ELR (cell line): ENCODE measurements around the gene TCIRG1.

Source experiments
- DNase-seq: peaks from one replicate; pipeline ENCODE4 v3.0.0-alpha.2; 2015; ENCODE audit warnings: low read depth

The TCIRG1 gene

DNA sequence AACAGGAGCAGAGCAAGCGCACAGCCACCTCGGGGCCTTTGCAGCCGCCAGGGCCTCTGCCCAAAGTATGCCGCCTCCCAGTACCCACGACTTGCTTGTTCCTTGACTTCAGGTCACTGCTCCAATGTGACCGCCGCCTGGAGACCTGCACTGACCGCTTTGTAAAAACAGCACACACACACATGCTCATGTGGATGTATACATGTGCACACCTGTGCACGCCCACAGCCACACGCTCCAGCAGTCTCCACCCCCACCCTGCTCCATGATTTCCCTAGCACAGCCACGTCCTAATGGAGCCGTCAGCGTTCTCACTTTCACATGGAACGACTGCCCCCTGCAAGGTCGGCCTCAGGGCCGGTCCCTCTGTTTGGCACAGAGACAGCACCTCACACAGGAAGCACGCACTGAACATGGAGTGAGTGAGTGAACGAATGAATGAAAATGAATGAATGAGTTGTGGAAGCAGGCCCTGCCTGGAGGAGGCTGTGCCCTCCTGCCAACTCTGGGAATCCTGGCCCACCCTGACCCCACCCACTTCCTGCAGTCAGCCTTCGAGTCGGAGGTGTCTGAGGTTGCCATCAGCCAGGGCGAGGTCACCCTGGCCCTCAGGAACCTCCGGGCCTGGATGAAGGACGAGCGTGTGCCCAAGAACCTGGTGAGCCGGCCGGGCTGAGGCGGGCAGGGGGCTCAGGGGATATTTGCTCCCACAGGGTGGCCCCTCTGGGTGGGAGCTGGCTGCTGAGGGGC, 20.7 kb upstream of the TCIRG1 start:
- no peak for DNase-seq

DNA sequence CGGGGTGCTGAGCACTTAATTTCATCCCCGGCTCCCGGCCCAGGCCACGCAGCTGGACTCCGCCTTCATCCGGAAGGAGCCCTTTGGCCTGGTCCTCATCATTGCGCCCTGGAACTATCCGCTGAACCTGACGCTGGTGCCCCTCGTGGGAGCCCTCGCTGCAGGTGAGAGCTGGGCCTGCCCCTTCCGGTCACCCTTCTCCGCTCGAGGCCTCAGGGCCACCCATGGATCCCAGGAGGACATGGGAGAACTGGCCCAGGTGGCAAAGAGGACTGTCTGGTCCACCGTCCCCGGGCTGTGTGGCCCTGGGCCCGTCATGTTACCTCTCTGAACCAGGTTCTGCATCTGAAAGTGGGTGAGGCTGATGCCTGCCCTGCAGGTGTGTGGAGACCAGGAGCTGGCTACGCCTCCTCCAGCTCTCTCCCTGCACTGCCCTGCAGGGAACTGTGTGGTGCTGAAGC, 20.1 kb upstream of the TCIRG1 start:
- DNase-seq: no peak

DNA sequence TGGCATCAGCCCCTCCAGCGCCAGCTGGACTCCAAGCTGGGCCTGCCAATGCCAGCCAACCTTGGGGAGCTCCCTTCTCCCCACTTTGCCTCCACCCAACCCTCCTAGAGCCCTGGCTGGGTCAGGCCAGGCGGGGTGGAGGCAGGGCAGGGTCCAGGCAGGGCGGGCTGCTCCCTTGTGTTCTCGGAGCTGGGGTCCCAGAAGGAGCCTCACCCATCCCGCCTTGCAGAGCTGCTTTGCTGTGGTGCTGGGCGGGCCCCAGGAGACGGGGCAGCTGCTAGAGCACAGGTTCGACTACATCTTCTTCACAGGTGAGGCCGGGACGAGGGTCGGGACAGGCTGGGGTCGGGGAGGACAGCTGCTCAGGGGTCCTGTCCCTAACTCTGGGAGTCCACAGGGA, 19.3 kb upstream of the TCIRG1 start:
- no peak for DNase-seq

DNA sequence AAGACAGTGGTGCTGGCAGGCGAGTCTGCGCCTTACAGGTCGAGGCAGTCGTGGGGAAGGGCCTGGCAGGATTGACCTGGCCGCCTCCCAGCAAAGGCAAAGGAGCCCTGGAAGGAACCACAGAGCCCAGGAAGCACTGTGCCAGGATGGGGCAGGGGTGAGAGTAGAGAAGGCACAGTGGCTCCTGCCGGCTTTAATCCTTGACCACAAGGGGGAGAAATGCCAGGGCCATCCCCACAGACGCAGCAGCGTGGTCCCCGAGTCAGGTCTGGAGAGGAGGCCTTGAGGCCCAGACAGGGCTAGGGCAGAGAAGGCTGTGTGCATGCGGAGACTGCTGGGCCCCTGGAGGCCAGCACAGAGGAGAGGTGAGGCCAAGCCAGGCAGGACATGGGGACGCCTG, 18.2 kb upstream of the TCIRG1 start:
- peak; percentile 70 for DNase-seq

DNA sequence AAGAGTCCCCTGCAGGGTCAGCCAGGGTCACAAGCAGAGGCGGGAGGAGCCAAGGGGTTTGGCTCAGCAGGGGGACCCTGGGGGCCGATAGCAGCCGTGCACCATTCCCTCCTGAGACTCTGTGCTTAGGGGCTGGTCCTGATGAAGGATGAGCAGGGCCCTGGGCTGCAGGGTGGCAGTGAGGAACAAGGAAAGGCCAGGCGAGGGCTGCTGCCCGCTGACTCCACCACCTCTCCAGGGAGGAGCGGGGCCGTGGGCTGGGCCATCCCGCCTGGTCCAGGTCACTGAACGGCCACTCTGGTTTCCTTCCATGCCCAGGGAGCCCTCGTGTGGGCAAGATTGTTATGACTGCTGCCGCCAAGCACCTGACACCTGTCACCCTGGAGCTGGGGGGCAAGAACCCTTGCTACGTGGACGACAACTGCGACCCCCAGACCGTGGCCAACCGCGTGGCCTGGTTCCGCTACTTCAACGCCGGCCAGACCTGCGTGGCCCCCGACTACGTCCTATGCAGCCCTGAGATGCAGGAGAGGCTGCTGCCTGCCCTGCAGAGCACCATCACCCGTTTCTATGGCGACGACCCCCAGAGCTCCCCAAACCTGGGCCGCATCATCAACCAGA, 17.5 kb upstream of the TCIRG1 start:
- peak; percentile 41 for DNase-seq

DNA sequence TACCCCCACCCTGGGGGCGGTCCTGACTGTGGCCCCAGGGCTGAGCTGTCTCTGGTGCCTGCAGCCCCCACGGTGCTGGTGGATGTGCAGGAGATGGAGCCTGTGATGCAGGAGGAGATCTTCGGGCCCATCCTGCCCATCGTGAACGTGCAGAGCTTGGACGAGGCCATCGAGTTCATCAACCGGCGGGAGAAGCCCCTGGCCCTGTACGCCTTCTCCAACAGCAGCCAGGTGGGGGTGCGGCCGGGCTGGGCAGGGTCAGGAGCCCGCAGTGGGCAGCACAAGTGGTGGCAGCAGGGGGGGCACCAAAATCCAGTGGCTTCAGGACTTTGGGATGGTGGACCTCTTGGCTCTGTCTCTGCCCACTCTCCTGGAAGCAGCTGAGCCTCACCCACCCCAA, 16.3 kb upstream of the TCIRG1 start:
- no peak for DNase-seq

DNA sequence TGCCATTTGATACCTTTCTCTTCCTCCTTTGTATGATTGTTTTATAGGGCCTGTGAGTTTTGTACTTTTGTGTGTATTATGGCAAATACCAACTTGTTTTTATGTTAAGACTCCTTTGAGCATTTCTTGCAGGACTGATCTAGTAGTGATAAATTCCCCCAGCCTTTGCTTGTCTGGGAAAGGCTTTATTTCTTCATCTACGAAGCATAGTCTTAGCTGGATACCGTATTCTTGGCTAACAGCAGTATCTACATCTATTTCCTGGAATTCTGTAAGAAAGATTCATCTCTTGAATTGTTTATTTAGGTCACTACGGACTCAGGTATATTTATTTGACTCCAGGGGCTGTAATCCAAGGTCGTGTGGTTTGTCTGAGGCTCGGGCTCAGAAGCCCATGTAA, 14.3 kb upstream of the TCIRG1 start:
- DNase-seq: no peak

DNA sequence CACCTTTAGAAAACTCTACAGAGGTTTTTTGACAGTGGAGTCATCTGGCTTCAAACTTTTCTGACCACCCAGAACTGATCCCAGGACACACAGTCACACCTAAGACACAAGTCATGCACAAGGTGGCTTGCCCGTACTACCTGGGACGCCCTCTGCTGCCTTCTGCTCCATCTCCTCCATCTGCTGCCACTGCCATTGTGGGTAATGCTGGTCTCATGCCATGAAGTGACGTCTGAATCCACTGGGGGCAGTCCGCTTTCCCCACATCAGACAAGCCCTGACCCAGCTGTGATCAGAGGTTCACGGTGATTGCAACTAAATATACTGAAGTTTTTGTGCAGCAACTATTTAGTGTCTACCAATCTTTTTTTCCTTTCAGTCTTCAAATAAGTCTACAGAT, 13.8 kb upstream of the TCIRG1 start:
- no peak for DNase-seq

DNA sequence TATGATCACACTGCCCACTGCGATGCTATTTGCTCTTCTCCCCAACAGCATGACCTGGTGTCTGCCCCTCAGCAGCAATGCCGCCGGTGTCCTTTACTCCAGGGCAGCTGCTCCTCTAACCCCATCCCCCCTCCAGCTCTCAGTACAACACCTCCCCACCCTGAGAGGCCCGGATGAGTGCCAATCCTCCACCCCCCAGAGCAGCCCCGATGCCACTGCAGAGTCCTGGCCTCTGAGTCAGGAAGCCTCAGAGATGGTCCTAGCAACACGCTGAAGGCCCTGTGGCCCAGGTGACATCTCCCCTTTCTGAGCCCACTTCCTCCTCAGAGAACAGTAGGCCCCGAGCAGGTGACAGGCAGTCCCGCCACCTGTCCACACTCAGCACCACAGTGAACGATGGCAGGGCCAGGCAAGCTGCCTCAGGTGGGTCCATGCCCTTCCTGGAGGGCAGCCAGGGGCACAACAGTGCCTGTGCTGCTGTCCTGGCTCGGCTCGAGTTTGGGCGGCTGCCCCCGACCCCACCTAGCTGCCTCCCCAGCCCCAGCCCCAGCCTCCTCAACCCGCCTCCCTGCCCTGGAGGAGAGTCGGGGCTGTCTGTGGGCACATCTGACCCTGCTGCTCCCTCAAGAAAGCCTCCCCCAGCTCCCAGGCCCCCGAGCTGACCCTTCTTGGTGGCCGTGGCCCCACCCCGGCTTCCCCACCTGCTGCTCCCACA, 12.3 kb upstream of the TCIRG1 start:
- DNase-seq: no peak

DNA sequence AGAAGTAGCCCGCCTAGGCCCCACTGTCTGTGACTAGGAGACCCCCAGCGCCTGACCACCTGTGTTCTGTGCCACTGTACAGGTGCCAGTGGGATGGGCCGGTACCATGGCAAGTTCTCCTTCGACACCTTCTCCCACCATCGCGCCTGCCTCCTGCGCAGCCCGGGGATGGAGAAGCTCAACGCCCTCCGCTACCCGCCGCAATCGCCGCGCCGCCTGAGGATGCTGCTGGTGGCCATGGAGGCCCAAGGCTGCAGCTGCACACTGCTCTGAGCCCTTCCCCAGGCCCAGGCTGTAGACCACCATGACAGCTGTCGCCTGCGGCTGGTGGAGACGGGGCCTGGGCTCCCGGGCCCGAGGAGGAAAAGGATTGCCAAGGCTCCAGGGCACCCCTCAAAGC, 11.2 kb upstream of the TCIRG1 start:
- DNase-seq: no peak

DNA sequence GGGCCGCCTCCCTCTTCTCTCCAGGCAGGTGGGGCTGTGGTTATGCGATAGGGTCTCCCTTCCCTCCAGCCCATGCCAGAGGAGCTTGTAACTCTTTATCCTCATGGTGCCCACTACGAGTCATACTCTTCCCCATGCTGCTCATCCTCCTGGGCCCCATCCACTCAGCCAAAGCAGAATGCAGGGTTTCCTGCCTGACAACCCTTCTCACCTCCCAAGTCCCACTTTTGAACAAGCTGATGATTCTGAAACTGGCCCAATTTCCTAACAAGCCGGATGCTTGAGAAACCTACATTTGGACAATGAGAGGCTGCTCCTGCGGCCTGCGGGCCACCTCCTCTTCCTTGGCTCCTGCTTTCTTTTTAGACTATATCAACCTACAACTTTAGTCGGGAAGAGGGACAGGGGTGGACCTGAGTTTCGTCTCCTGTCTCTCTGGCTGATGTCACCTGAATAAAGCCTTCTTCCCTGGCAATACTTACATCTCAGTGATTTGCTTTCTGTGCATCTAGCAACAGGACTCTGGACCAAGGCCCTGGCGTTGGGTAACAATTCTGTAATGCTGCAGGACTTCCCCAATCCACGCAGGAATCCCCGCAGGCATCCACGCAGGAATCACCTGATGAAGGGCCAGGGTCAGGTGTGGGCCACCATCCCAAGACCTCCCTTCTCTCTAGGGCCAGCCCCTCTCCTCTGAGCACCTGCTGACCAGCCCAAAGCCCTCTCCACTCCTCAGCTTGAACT, 9.9 kb upstream of the TCIRG1 start:
- DNase-seq: peak; percentile 65

DNA sequence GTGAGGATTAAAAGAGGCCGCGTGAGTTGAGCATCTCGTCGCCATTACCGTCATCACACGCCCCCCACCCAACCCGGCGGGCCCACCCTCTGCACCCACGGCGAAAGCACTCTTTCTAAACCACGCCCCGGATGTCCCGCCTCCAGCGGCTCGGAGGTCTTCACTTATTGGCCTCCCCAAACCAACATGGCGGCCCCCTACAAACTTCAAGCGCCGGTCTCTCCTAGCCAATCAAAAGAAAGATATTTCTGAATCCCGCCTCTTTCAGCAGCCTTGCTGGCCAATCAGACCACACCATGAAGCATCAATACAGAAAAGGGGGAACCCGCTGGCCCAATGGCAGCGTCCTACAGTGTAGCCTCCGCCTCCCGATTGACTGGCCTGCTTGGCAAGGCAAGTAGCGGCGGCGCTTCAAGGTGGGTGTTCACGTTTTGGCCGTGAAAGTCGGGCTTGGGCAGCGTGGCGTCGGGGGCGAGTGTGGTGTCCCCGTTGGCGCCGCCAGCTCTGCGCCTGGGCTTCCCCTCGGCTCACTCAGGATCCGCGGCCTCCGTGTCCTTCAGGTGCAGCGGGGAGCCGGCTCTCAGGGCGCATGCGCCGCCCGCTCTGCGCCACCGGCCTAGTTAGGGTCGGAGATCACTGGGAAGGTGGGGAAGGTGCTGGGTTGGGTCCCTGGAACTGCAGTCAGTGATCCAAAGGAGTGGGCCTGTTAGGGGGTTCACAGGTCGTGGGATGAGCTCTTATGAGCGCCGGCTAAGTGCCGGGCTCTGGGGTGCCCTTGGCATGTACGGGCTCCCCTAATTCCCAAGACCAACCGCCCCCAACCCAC, 8.3 kb upstream of the TCIRG1 start, which contains the start of gene NDUFS8:
TSS of gene NDUFS8 (plus strand) at position 364 of the 826 bp plus-strand sequence. CDS start 1,471 bp downstream, outside the sequence.
- peak; percentile 99 for DNase-seq

DNA sequence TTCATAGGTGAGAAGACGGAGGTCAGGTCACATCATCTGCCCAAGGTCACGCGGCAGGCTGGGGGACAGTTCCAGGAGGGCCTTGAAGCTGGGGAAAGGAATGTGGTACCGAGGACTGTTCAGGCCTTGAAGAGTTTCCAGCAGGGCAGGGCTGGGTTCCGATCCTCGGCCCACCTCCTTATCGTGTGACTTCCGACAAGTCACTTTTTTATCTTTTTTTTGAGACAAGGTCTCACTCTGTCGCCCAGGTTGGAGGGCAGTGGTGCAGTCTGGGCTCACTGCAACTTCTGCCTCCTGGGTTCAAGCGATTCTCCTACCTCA, 7.7 kb upstream of the TCIRG1 start:
- DNase-seq: peak; percentile 40

DNA sequence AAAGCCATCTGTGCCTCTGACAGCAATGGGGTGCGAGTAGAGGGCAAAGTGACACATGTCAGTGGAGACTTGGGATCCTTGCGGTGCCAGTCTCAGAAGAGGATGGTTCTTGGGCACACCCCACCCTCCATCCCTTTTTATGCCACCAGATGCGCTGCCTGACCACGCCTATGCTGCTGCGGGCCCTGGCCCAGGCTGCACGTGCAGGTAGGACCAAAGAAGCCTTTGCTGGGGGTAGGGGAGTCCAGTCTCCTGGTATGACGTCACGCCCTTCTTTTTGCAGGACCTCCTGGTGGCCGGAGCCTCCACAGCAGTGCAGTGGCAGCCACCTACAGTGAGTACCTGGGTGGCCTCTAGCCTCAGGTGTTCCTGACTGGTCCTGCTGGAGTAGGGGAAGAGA, 6.8 kb upstream of the TCIRG1 start:
- no peak for DNase-seq

DNA sequence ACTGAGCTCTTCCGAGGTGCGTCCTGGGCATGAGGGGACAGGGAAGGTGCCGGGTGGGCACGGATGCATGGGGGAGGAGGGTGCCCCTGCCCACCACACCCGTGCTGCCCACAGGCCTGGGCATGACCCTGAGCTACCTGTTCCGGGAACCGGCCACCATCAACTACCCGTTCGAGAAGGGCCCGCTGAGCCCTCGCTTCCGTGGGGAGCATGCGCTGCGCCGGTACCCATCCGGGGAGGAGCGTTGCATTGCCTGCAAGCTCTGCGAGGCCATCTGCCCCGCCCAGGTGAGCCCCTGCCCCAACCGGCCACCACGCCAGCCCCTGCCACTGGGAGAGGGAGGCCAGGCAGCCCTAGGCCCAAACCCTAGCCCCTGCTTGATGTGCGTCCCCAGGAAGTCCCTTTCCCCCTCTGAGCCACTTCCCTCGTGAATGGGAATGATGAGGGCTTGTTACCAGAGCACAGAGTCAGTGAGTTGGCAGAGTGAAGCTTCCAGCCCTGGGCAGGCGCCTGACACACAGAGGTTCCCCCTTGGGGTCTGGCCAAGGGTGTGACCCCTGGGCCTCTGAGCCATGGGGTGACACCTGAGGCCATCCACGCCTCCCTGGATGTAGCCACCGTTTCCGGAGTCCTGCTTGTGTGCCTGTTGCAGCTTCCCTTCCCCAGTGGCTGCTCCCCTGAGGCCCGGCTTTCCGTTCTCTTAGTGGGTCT, 5.7 kb upstream of the TCIRG1 start:
- DNase-seq: no peak

DNA sequence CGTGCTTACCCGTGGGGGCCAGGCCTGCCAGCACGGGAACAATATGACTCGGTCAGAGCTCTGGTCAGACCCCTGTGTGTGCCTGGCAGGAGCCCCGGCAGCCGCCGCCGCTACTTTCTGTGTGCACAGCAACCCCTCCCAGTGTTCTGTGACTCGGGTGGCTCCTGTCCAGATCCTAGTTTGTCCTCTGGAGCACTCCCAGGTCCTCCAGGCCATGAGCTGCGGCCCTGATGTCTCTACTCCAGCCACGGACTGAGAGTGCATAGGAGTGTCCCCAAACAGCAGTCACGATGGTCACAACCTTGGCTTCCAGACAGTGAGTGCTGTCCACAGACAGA, 5.1 kb upstream of the TCIRG1 start:
- no peak for DNase-seq

DNA sequence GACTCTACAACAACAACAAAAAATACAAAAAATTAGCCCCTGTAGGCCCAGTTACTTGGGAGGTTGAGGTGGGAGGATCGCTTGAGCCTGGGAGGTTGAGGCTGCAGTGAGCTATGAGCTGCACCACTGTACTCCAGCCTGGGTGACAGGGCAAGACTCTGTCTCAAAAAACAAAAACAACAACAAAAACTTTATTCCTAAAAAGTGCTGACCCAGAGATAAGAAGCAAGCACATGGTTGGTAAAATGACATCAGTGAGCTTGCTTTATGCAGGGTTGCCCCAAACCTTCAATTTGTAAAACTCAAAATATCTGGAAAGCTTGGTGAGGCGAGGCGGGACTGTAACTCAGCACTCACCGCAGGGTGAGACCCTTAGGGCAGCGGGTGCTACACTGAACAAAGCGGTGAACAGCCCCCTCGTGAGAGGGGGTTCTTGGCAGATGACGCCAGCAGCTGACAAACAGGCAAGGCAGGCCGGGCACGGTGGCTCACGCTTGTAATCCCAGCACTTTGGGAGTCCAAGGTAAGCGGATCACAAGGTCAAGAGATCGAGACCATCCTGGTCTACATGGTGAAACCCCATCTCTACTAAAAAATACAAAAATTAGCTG, 3.5 kb upstream of the TCIRG1 start:
- no peak for DNase-seq

DNA sequence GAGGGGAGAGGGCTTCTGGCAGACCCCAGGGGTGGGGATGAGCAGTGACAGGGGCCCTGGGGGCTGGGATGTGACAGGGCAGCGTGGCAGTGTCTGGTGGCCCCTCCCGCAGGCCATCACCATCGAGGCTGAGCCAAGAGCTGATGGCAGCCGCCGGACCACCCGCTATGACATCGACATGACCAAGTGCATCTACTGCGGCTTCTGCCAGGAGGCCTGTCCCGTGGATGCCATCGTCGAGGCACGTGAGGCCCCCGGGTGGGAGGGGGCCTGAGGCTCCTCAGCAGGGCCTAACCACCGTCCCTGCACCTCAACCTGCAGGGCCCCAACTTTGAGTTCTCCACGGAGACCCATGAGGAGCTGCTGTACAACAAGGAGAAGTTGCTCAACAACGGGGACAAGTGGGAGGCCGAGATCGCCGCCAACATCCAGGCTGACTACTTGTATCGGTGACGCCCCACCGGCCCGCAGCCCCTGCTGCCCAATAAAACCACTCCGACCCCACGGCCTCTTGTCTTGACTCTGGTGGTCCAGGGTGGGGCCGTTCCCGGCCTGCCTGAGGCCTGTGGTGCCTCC, 2.6 kb upstream of the TCIRG1 start:
- no peak for DNase-seq

DNA sequence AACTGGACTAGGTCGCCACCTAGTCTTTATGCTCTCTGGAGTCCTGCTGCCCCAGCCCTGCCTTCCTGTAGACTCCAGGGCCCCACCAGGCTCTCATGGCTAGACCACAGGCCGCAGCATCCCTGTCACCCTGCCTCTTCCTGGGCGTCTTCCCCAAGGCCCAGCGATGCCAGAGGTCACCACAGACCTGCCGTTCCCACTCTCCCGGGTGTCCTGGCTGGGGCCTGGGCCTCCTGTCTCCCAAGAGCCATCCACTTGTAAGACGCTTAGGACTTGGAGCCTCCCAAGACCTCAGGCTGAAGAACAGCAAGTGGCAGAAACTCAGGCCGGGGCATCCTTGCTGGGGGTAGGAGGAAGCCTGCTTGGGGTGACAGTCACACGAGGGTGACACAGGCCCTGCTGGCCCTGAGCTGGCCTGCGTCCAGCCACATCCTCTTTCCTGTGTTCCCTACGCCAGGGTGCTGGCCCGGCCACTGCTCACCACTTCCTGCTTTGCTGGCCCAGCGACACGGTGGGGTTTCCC, 2.0 kb upstream of the TCIRG1 start:
- DNase-seq: no peak
